WI38 (cell line): ENCODE data around the gene PDLIM7.

Experiments
- H3K4me3 ChIP-seq: 2 replicates; pipeline ENCODE4 v1.5.1; 2011; ENCODE audit warnings: low read depth, mild to moderate bottlenecking, control low read depth, low read length
- TF ChIP-seq, protein P1 (sequence below): IDR thresholded peaks from 2 replicates; pipeline ENCODE4 v1.5.1; 2012; ENCODE audit warnings: low read depth, mild to moderate bottlenecking, control low read depth, low read length

PDLIM7 gene

DNA sequence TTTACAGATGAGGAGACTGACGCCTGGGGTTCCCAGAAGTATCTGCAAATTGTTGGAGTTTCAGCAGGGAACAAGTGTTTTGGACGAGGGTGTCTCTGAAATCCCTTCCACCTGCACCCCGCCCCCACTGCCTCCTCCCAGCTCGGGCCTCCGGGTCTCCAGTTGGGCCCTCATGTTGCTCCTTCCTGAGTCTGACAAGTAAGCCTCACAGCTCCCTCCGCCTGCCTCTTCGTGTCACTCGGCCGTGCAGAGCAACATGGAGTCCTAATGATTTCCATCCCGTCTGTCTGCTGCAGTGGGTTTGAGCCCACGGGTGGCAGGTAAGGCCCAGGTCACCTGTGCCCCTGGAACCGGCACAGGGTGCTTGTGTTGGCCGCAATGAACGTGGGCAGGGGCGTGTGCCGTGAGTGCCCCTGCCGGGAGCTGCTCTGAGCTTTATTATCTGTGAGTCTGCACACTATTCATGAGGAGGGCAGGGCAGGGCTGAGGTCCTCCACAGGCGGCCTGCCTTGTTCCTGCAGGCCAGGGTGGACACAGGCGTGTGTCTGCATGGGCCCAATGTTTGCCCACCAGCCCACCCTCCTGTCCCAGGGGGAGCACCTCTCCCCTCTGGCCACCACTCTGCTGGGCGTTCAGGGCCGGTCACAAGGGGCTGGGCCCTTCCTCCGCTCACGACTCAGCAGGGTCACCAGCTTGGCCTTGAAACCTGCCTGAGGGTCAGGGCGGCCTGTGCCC lies 6.1 kb upstream of the PDLIM7 start:
- no peak overlapping the region for H3K4me3 ChIP-seq
- TF ChIP-seq, protein P1, sequence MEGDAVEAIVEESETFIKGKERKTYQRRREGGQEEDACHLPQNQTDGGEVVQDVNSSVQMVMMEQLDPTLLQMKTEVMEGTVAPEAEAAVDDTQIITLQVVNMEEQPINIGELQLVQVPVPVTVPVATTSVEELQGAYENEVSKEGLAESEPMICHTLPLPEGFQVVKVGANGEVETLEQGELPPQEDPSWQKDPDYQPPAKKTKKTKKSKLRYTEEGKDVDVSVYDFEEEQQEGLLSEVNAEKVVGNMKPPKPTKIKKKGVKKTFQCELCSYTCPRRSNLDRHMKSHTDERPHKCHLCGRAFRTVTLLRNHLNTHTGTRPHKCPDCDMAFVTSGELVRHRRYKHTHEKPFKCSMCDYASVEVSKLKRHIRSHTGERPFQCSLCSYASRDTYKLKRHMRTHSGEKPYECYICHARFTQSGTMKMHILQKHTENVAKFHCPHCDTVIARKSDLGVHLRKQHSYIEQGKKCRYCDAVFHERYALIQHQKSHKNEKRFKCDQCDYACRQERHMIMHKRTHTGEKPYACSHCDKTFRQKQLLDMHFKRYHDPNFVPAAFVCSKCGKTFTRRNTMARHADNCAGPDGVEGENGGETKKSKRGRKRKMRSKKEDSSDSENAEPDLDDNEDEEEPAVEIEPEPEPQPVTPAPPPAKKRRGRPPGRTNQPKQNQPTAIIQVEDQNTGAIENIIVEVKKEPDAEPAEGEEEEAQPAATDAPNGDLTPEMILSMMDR = no peak

DNA sequence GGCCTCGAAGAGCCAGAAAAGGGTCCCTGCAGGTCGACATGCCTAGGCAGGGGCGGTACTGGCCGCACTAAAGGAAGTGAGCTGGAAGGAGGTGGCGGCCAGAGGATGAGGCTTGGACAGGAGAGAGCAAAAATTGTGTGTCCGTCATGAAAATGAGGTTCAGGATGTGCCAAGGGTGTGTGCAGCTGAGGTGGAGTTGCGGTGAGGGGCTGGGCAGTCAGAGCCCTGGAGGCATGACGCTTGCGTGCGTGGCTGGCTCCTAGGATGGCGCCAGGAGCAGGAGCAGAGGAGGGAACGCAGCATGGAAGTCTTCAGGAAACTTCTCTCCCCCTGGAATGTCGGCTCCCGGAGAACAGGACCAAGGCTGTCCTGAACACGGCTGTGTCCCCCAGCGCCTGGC lies 5.5 kb upstream of the PDLIM7 start:
- no peak overlapping the region for H3K4me3 ChIP-seq
- TF ChIP-seq, protein P1 = no peak

DNA sequence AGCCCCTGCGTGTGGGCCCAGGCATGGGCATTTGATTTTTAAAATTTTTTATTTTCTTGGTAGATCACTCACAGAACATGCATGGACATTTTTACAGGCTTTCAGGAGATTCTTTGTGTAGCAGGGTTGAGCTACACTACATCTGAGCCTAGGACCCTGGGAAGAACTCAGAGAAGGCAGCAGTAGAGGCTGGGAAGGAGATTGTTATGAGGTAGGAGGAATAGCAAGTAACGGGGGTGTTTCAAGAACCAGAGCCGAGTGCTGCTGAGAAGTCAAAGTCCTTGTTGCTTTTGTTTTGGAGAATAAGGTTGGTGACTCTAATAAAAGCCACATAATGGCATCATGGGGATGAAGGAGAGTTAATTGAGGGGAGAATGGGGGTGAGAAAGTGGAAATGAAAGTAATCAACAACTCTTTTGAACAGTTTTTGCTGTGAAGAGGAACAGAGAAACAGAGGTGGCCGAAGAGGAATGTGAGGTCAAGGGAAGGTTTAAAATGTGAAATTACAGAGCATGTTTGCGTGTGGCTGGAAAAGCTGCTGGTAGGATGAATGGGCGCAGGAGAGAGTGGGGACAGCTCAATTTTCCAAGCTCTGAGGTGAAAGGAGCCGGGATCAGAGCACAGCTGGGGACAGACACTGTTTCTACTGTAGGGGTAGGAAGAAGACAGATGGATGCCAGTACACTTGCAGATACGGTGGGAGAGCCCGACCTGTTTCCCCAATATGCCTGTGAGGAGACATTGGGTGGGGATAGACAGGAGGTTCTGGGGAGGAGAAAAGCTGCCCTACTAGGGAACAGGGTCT lies 4.7 kb upstream of the PDLIM7 start:
- H3K4me3 ChIP-seq = no peak overlapping the region
- TF ChIP-seq, protein P1 = no peak

DNA sequence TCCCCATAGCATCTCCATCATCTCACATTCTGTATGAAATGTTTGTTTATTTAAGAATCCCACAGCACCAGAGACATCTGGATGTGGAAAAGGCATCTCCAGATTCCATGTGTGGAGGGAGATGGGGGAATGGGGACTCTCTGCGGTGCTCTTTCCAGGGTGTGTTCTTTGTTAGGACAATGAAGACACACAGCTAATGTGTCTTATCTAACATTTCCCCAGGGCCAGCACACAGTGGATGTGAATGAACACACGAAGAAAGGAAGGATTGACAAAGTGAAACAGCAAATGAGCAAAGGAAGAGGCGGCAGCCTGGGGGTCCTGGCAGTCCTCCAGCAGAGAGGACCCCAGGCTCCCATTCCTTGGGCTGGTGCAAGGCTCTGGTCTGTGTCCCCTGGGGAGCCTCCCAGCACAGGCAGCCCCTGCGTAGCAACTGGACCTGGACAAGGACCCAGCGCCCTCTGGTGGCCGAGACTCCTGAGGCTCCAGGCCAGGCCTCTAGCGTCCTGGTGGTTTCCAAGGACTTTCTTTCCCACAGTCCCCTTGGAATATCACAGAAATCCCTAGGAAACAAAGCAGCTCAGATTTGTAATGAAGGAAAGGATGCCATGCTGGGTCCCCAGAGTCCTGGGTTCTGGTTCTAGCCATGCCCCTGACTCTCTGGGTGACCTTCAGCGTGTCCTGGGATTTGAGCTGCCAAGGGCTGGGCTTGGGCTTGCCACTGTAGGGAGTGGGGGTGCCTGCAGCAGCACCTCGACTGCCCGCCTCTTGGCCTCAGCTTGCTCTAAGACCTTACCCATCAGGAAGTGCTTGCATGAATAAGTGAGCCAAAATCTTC lies 3.5 kb upstream of the PDLIM7 start:
- TF ChIP-seq, protein P1 = peak; percentile 93
- H3K4me3 ChIP-seq = no peak overlapping the region

DNA sequence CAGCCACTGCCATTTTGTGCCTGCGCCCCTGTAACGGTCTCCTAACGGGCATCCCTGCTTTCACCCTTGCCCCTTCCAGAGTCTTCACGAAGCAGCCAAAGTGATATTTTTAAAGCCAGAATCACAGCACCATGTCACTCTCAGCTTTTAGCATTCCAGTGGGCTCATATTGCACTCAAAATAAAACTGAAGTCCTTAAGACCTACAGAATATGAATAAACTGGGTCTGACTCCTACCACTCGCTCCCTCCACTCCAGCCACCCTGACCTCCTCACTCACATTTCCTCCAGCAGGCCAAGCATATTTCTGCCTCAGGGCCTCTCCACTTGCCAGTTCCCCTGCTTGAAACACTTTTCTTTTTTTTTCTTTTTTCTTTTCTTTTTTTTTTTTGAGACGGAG lies 2.4 kb upstream of the PDLIM7 start:
- TF ChIP-seq, protein P1 = no peak
- H3K4me3 ChIP-seq = no peak overlapping the region

DNA sequence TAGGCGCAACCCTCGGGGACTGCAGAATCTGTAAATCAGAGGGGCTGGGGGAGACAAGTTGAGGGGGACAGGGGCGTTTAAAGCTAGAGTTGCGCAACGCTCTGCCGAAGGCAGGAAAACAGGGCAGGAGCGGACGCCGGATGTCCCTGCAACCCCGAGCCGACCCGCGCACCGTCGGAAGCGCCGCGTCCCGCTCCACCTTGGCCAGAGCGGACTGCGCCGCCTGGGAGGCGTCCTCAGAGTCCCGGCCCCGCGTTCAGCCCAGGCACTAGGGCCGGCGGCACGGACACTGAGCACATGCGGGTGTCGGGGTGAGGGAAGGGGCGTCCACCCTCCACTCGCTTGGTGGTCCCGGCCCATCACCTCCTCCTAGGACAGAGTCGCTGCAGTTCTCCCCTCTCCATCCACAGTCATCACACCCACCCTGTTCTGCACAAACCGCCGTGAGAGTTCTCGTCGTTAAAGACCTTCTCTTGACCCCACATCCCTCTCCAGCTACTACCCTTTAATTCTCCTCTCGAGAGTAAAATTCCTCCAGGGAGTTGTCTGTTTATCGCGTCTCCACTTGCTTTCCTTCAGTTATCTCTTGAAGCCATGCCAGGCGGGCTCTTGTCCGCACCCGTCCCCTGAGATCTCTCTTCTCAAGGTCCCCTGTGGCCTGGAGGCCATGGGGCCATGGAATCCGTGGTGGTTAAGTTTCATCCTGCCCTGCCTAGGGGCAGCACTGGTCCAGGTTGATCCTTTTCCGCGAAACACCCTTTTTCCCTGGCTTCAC lies 796 bp upstream of the PDLIM7 start:
- peak overlapping the region; percentile 58 for H3K4me3 ChIP-seq
- TF ChIP-seq, protein P1 = no peak
